OCI-M1 (cell line): ENCODE measurements around the gene ATG7.
"Not testable (repeated sequence)": the region's sequence is repeated elsewhere in the genome, so short reads cannot be mapped to it uniquely, and the experiment has no call there.

Experiments used
- DNase-seq: peaks from one replicate; lab custom pipeline; 2025; lab: John Stamatoyannopoulos, UW

ATG7 gene

DNA sequence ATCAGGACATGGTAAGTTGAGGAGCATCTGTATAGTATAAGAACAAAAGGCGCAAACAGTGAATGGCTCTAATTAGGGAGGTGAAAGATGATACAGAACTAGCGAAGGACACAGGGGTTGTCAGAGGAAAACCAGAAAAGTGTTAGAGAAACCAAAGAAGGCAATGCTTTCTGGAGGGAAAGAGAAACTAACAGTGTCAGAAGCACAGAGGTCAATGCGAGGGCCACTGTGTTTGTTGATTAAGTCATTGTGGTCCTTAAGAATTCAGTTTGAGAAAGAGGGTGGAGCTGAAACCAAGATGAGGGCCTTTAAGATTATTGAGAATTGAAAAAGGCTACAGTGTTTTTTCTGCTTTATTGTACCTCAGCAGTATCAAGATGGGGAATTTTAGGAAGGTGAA, 28.8 kb downstream of the ATG7 start:
- peak; percentile 21 for DNase-seq

DNA sequence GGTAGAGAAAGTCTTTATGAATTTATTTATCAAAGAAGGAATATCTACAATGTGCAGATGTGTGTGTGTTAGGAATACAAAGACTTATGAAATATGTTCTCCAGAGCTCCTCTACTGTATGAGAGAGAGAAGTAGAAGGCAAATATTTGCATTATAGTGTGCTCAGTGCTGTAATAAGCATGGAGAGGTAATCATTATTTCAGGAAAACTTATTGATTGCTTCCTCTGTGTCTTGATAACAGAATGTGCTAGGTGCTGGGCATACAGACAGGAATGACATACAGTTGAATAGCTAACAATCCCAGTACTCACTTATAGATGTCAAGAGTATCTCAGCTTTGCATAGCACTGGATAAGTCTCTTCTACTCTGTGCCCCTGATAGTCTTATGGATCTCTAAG, 30.2 kb downstream of the ATG7 start:
- DNase-seq = no peak

DNA sequence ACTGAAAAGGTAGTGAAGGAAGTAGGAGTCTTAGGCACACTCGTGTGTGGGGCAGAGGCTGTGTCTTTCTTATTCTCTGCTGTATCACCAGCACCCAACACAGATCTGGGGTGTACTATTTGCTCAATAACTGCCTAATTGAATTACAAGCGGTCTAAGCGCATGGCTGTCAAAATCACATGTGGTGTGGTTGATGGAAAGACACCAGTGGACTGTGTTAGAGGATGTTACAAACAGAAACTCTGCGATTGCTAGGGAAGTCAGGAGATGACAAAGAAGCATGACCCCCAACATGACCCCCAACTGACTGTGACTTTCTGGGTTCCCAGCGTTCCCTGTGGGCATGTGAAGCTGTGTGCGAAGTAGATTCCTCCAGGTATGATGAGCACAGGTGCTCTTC, 32.0 kb downstream of the ATG7 start:
- DNase-seq = no peak

DNA sequence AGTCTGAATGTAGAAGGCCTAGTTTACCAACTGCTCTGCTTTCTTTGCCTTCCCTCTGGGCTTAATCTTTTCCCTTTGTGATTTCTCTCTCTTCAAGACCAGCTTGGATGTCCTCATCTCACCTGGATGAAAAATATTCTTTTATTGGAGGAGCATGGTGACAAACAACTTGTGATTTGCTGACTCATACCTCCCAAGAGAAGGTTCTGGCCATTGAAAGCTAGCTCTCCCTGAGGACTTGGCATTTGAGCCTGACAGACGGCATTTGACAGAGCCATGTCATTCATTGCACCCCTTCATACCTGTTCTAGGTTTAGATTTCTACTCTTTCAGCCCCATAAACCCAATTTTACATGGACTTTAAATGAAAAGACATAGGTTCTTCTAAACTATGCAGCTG, 33.3 kb downstream of the ATG7 start:
- peak; percentile 11 for DNase-seq

DNA sequence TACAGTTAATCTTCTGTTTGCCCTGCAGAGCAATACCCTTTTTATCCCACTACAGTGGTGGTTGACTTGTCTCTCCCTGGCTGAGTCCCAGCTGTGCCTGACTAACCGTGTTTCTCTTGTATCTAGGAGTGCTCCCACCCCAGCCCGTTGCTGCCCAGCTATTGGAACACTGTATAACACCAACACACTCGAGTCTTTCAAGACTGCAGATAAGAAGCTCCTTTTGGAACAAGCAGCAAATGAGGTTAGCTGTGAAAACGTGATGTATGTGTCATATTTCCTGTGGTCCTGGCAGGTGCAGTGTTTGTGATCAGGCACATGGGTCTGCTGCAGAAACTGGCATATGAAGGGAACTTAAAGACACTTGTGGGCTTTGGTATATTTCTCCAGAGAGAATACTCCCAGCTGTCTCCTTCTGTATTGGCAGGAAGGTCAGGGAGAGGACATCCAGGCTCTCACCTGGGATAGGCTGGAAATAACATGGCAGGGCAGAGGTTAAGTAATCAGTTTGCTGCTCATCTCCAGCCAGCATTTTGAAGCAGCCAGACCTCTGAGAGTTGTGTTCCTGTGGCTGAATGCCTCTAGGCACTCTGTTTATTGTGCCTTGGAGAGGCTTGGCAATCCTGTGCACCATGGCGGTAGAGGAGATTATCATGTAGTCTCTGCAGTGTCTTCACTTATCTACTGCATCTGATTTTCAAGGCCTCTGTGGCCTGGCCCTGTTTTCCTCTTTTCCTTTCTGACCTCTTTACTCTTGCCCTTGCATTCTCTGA, 34.8 kb downstream of the ATG7 start:
- DNase-seq = no peak

DNA sequence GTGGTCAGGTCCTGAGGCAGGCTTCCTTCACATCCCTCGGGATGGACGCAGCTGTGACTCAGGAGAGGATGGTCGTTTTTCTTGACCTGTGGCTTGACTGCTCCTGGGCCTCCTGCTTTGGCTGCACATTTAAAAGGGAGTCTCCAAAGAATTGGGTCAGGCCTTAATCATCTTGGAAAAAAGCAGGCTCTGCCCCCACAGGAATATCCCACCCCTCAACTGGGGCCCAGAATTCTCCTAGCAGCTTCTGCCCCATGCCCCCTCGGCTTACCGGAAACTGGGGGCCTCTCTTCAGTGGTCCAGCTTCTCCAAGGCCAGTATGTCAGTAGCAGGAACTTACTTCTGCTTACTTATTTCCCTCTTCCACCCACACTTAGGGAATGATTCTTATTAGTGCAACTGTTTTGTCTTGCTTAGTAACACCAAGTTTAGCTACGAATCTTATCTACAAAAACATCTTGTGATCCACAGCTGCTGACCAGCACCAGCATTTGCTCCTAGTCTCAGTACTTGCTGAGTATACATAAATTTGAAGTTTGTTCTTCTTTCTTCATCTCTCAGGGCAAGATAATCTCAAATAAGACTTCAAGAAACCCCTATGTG, 35.7 kb downstream of the ATG7 start:
- DNase-seq = no peak

DNA sequence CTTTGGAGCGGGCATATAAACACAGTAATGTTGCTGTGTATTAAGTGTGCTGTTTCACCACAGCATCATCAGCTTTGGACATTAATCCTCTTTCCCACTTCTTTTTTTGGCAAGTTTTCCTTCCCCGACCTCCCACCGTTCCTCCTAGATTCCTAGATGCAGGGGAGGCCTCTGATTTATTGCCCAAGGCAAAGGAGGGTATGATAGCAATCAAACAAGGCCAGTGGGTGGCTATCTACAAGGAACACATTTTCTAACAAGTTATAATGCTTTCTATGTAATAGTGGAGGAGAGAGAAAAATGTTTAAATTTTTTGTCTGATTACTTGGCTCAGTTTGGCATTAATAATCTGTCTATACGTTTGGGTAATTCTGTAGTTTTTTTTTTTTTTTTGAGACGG, 38.1 kb downstream of the ATG7 start:
- DNase-seq = no peak

DNA sequence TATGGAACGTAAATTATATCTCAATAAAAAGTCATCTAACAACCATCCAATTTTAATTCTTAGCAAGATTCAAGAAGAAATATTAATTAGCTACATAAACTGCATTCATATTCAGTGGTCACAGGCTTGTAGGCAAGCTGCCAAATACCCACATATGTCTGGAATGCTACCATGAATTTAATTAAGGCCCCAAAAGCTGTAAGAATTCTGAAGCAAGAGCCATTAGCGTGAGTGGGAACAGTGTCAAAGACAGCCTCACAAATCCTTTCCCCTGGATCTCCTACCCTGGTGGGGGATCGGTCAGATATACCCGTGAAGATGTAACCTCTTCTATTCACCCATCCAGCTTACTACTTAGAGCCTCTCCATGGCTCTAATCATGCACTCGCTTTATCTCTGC, 40.0 kb downstream of the ATG7 start:
- DNase-seq = no peak

DNA sequence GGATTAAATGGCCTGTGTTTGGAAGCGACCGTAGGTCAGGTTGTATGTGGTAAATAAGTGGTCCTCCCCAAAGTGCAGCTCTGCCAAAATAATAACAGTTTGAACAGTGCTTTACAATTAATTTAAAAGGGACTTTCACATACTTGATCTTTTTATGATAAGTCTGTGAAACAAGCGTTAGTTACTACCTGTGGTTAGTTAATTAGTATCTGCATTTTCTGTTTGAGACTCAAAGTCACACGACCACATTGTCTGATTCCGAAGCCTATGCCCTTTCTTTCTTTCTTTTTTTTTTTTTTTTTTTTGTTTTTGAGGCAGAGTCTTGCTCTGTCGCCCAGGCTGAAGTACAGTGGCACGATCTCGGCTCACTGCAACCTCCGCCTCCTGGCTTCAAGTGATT, 45.1 kb downstream of the ATG7 start:
- DNase-seq = no peak

DNA sequence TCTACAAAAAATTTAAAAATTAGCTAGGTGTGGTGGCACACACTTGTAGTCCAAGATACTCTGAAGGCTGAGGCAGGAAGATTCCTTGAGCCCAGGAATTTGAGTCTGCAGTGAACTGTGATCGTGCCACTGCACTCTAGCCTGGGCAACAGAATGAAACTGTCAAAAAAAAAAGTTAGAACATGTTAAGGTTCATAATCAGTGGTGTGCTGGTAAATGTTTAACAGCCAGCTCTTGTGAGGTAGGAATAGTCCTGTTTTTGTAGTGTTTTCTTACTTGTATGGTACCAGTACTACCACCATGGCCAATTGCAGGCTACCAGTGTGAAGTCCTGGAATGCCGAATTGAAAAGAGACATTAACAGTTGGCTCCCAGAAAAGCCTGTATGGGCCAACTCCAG, 50.7 kb downstream of the ATG7 start:
- DNase-seq = no peak

DNA sequence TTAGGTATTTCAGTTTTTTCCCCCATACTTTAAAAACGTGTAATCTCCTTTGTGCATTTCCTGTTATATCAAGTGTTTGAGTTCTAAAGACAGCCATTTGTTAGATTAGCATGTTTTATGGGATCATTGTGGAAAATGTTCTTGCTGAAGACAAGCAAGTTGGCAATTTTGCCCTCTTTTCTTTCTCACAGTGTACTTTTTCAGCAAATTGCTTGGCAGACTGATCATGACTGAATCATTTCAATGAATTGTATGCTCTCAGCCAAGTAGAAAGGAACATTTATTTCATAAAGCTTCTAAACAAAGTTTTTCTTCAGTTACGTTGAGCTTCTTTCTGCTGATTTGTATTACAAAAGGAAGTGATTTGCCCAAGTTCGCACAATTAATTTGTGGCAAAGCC, 51.6 kb downstream of the ATG7 start:
- DNase-seq = no peak

DNA sequence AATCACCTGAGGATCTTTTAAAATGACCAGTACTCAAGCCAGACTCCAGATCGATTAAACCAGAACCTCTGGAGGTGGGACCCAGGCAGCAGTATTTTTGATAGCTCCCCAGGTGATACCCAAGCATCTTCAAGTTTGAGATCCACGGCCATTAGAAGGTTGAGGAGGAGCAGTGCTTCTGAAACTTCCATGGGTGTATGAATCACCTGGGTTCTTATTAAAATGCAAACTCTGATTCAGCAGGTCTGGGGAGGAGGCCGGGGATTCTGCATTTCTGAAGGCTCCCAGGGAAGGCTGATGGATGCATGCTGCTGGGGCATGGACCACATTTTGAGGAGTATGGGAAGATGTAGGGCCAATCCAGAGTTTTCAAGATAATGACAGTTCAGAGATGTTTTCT, 55.4 kb downstream of the ATG7 start:
- DNase-seq = no peak

DNA sequence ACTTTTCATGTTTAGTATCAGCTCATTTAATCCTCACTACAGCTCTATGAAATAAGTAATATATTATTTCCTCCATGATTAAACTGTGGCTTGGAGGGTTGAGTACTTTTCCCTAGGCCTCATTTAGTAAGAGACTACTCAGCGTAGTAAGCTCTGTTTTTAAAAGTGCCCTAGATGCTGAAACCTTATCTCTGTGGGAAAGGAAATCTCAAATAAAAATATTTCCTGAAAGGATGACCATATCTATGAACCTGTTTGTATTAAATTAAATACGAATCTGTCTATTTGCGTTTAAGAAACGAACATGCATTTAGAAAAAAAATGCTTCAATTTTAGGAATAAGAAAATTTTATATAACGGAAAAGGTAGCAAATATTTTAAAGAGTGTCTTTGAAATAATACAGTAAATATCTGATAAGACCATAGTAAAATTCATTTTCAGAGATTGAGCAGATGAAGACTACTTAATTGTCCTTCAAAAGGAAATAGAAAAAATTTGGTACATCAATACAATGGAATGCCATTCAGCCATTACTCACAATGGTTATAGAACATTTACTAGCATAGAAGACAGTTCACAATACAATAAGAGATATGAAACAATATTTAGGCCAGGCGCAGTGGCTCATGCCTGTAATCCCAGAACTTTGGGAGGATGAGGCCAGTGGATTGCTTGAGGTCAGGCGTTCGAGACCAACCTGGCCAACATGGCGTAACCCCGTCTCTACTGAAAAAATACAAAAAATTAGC, 56.2 kb downstream of the ATG7 start:
- no peak for DNase-seq

DNA sequence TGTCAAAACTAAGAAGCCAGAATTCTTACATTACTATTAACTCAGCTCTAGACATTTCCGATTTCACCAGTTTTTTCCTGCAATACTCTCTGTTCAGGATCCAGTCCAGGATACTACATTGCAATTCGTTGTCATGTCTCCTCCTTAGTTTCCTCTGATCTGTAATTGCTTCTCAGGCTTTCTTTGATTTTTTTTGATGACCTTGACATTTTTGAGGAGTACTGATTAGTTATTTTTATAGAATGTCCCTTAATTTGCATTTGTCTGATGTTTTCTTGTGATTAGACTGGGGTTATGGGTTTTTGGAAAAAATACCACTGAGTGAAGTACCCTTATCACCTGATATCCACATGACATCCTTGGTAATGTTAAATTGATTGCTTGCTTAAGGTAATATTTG, 57.6 kb downstream of the ATG7 start:
- no peak for DNase-seq

DNA sequence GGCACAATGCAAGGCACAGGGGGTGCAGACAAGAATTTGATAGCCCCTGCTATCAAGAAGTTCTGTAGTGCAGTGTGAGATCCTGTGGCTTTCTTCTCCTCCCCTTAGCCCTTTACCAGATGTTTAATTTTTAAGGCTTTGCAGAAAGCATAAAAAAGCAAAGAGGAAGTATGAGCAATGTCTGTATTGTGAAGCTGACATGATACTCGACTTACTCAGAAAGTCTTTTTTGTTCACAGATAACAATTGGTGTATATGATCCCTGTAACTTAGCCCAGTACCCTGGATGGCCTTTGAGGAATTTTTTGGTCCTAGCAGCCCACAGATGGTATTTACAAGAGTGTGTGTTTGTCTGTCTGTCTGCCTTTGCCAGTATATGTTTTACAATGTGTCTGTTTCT, 58.9 kb downstream of the ATG7 start:
- DNase-seq = peak; percentile 43

DNA sequence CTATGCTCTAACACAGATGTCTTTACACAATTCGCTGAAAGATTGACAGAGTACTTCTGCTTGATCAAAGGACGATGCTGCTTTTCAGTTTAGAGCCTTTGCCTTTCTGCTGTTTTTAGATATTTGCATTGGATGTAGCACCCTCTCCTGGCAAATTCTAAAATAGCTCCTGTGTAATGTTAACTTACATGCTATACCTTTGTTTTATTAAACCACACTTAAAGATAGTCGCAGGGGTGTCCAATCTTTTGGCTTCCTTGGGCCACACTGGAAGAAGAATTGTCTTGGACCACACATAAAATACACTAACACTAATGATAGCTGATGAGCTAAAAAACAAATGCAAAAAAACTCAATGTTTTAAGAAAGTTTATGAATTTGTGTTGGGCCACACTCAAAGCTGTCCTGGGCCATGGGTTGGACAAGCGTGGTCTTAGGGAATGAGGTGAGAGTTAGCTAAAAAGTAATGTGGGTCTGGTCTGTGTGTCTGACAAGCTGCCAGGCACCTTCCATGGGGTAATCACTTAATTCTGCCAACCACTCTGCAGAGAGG, 62.9 kb downstream of the ATG7 start:
- DNase-seq = peak; percentile 86

DNA sequence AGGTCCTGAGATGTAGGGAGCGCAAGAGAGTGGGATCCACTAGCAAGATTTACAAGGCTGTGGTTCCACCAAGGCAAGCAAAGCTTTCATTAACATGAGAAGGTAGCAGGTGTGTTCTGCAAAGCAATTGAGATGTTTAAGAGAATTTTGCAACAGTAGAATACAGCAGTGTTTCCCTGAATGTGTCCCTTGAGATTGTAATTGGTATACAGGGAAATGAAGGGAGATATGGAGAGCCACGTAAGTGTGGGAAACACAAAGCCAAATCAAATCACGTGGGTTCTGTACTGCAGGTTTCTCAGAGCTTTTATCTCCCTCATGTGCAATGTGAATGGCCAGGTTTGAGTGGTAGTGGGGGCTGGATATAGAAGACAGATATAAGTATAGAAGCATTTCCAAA, 67.3 kb downstream of the ATG7 start:
- DNase-seq = no peak

DNA sequence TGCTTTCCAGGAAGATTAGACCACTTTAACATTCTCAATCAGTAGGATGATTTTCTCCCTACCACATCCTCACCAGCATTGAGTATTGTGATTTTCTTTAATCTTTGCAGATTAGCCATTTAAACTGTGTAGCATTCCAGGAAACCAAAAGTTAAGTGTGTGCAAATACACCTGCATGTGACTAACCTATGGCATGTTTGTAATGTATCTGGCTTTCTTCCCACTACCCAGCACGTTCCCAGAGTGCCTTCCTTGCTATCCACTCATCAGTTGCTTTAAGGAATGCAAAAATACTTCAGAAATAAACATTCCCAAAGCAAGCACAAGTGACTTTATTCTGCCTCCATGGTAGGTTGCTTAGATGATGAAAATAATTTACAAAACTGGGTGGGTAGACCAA, 74.2 kb downstream of the ATG7 start:
- no peak for DNase-seq

DNA sequence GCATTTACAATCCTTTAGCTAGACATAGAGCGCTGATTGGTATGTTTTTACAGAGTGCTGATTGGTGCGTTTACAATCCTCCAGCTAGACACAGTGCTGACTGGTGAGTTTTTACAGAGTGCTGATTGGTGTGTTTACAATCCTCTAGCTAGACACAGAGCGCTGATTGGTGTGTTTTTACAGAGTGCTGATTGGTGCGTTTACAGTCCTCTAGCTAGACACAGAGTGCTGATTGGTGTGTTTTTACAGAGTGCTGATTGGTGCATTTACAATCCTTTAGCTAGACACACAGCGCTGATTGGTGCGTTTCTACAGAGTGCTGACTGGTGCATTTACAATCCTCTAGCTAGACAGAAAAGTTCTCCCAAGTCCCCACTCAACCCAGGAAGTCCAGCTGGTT, 76.7 kb downstream of the ATG7 start:
- not testable (repeated sequence) for DNase-seq

DNA sequence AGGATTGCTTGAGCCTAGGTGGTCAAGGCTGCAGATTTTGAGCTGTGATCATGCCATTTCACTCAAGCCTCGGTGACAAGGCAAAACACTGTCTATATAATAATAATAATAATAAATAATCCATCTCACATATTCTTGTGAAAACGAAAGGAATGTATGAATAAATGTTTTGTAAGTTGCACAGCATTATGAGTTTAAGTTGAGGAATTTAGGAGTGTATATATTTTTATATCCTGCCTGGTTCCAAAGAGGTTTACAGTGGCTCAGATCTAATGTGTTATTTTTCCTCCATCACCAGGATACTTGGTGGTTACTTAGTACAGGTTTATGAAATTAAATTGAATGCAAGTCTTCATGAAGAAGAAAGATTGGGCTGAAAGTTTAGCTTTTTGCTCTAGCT, 77.2 kb downstream of the ATG7 start:
- DNase-seq = no peak

DNA sequence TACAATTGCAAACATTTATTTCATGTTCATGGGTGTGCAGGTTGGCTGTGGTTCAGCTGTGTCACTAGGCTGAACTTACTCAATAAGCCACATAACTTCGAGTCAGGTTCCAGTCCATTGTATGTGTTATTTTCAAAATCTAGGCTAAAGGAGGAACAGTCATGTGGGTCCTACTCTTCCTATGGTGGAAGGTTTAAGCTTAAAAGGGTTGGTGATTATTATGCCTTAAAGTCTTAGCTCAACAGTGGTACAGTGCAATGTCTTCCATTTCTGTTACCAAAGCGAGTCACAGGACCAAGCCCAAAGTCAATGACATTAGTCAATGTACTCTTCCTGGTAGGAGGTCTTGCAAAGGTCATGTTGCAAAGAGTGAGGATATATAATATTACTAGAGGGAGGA, 78.2 kb downstream of the ATG7 start:
- DNase-seq = no peak

DNA sequence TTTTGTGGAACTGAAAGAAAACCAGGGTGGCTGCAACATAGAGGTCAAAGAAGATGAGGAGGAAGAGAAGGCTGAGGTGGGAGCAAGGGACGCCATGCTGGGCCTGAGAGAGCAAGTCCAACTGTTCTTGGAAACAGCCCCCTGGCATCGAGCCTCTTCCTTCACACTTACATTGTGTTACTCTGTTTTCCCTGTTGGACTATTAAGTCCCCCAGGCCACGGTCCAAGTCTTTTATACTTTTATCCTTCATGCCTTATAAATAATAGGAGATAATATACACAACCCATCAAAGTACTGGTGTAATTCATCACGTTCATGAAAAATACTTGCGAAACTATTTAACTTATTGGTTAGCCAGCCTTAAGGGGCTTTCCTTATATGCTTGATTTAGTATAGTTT, 79.3 kb downstream of the ATG7 start:
- no peak for DNase-seq

DNA sequence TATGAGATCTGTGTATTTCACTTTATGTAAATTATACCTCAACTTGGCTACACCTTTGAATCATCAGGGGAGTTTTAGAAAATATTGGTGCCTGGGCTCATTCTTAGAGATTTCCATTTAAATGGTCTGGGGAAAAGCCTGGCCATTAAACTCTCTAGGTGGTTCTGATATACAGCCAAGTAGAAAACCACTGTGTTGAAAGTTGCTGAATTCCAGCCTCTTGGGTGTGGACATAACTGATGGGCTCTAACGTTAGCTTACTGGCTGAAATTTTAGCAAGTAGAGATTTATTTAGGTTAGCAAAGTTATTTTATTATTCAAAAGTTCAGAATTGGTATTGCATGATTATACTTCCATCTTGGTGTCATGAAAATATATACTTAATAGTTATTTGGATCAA, 84.1 kb downstream of the ATG7 start:
- DNase-seq = no peak
